SW 1271 (cell line): ENCODE data around the gene MMAB.

Experiments
- DNase-seq, 2 experiments: peaks; one replicate each; lab custom pipeline; 2025; lab: John Stamatoyannopoulos, UW

Gene MMAB

GRCh38 chr12:109573029-109573913 lies at the start of gene MMAB, which contains the start of gene MVK:
Gene MMAB, minus strand, starts transcription at chr12:109573504. Its CDS starts 24 bp downstream, at chr12:109573480.
Gene MVK, plus strand, starts transcription at chr12:109573794. Its CDS starts 1,029 bp downstream, at chr12:109574823.
- peak; percentile 95 to 99 for DNase-seq

GRCh38 chr12:109621901-109622364 lies 48.6 kb upstream of the MMAB start:
- DNase-seq = no peak

GRCh38 chr12:109621211-109621694 lies 47.9 kb upstream of the MMAB start:
- DNase-seq = no peak

- DNase-seq = no peak
Measured at GRCh38 chr12:109619002-109619604, 45.8 kb upstream of the MMAB start.

GRCh38 chr12:109618082-109618481 lies 44.8 kb upstream of the MMAB start:
- DNase-seq = no peak

- DNase-seq = no peak
Measured at GRCh38 chr12:109617491-109617890, 44.2 kb upstream of the MMAB start.

GRCh38 chr12:109615556-109616229 lies 42.4 kb upstream of the MMAB start:
- no peak for DNase-seq

GRCh38 chr12:109613649-109614455 lies 40.5 kb upstream of the MMAB start:
- no peak for DNase-seq

GRCh38 chr12:109612975-109613502 lies 39.7 kb upstream of the MMAB start:
- no peak for DNase-seq

- no peak for DNase-seq
Measured at GRCh38 chr12:109612003-109612402, 38.7 kb upstream of the MMAB start.

GRCh38 chr12:109611223-109611622 lies 37.9 kb upstream of the MMAB start:
- DNase-seq = no peak

GRCh38 chr12:109610523-109610922 lies 37.2 kb upstream of the MMAB start:
- DNase-seq = no peak

GRCh38 chr12:109609342-109609741 lies 36.0 kb upstream of the MMAB start:
- DNase-seq = no peak

GRCh38 chr12:109608793-109609192 lies 35.5 kb upstream of the MMAB start:
- no peak for DNase-seq

- DNase-seq = no peak
Measured at GRCh38 chr12:109608270-109608669, 35.0 kb upstream of the MMAB start.

GRCh38 chr12:109607618-109608017 lies 34.3 kb upstream of the MMAB start:
- no peak for DNase-seq

GRCh38 chr12:109606320-109607028 lies 33.2 kb upstream of the MMAB start:
- no peak for DNase-seq

GRCh38 chr12:109605599-109606228 lies 32.4 kb upstream of the MMAB start:
- DNase-seq = no peak

- no peak for DNase-seq
Measured at GRCh38 chr12:109605016-109605415, 31.7 kb upstream of the MMAB start.

GRCh38 chr12:109604132-109604585 lies 30.9 kb upstream of the MMAB start:
- no peak for DNase-seq
